Measurements from ENCODE around the gene CYCS. TPM values are rescaled to one million over a fixed set of nuclear protein-coding genes. Genes with fewer than 3 reads are reported as not detected.
"Not testable (repeated sequence)": the region's sequence is repeated elsewhere in the genome, so short reads cannot be mapped to it uniquely, and the experiment has no call there.

CYCS gene
- total RNA-seq, 4 donors from 2014 or later = 97.9 to 186 (median 109) TPM

DNA sequence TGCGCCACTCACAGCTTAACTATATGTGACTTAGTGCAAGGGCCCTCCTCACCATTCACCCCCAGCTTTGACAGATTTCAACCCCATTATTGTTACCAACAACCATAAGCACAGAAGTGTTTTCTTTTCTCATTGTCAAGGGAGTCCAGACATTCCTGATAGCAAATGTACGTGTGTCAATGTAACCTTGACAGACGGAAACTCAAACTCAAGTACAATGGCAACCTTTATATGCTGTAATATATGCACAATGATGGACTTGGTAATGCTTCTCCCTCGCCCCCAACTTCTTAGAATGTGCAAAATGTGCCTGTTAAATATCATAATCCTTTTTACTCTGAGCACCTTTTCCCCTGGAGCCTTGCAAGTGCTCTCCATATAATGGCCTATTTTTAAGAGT, 34.7 kb downstream of the CYCS start:
- ATAC-seq (no peak), DNase-seq (no peak)
- no peaks in the 10 kb centered on the region for H3K9me3 ChIP-seq
- H3K36me3 ChIP-seq = no peaks in the 10 kb centered on the region
- no peak overlapping the region for H3K4me3 ChIP-seq
- no peak overlapping the region for H3K27ac ChIP-seq
- H3K27me3 ChIP-seq = no peaks in the 10 kb centered on the region
- in situ Hi-C loops (cut with MboI; ENCODE audit: low sequenced_read_pairs in 4 of 4) = no loop called here
- TF ChIP-seq, protein P1, sequence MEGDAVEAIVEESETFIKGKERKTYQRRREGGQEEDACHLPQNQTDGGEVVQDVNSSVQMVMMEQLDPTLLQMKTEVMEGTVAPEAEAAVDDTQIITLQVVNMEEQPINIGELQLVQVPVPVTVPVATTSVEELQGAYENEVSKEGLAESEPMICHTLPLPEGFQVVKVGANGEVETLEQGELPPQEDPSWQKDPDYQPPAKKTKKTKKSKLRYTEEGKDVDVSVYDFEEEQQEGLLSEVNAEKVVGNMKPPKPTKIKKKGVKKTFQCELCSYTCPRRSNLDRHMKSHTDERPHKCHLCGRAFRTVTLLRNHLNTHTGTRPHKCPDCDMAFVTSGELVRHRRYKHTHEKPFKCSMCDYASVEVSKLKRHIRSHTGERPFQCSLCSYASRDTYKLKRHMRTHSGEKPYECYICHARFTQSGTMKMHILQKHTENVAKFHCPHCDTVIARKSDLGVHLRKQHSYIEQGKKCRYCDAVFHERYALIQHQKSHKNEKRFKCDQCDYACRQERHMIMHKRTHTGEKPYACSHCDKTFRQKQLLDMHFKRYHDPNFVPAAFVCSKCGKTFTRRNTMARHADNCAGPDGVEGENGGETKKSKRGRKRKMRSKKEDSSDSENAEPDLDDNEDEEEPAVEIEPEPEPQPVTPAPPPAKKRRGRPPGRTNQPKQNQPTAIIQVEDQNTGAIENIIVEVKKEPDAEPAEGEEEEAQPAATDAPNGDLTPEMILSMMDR (IDR thresholded peaks at IDR 0.05 in 4 of 5, conservative IDR thresholded peaks at IDR 0.05 in 1 of 5) = no peak
- TF ChIP-seq POLR2A (IDR thresholded peaks at IDR 0.05) = no peak
- intact Hi-C loops (cut with DNase I; ENCODE audit: low total_unique reads) = loop anchor here (10.0 kb wide), 1 partner anchor 516 kb away; the partner anchor contains the start of gene PALS2
- H3K4me1 ChIP-seq = peaks cover 0 to 4% of the 10 kb centered on the region in 2 donors

DNA sequence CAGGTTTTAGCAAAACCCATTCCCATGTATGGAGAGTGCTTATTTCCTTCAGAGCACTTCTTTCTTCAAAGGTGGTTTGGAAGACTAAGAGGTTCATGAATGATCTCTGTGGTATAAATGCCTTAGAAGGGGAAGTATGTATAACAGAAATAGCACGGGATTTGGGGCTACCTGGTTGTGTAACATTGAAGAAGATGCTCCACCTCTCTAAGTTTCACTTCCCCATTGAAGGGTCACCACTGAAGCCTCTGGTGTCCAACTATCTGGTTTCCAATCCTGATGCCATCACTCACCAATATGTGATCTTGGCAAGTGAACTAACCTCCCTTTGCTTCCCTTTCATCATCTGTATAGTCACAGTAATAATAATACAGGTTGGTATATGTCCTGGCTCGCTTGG, 37.2 kb downstream of the CYCS start:
- ATAC-seq (no peak), DNase-seq (no peak)
- H3K27me3 ChIP-seq = no peaks in the 10 kb centered on the region
- in situ Hi-C loops (cut with MboI; ENCODE audit: low sequenced_read_pairs in 4 of 4) = no loop called here
- no peaks in the 10 kb centered on the region for H3K4me1 ChIP-seq
- intact Hi-C loops (cut with DNase I; ENCODE audit: low total_unique reads) = no loop called here
- no peak for TF ChIP-seq POLR2A (IDR thresholded peaks at IDR 0.05)
- TF ChIP-seq, protein P1 (IDR thresholded peaks at IDR 0.05 in 4 of 5, conservative IDR thresholded peaks at IDR 0.05 in 1 of 5) = no peak
- no peak overlapping the region for H3K4me3 ChIP-seq
- H3K9me3 ChIP-seq = no peaks in the 10 kb centered on the region
- no peaks in the 10 kb centered on the region for H3K36me3 ChIP-seq
- no peak overlapping the region for H3K27ac ChIP-seq

DNA sequence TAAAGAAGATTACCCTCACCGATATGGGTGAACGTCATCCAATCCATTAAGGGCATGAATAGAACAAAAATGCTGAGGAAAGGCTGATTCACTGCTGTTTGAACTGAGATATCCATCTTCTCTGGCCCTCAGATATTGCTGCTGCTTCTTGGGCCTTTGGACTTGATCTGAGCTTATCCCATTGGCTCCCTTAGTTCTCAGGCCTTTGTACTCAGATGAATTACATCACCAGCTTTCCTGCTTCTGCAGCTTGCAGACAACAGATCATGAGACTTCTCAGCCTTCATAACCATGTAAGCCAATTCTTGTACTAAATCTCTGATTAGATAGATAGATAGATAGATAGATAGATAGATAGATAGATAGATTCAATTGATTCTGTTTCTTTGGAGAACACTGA, 40.2 kb downstream of the CYCS start:
- Histone ChIP-seq H3K27ac (no peak overlapping the region), H3K4me3 (no peak overlapping the region), H3K36me3 (no peaks in the 10 kb centered on the region), H3K27me3 (no peaks in the 10 kb centered on the region), H3K9me3 (no peaks in the 10 kb centered on the region), H3K4me1 (no peaks in the 10 kb centered on the region)
- ATAC-seq (no peak), DNase-seq (no peak)
- intact Hi-C loops (cut with DNase I; ENCODE audit: low total_unique reads) (no loop called here), in situ Hi-C loops (cut with MboI; ENCODE audit: low sequenced_read_pairs in 4 of 4) (no loop called here)
- TF ChIP-seq POLR2A (IDR thresholded peaks at IDR 0.05) = no peak
- TF ChIP-seq, protein P1 (IDR thresholded peaks at IDR 0.05 in 4 of 5, conservative IDR thresholded peaks at IDR 0.05 in 1 of 5) = no peak

DNA sequence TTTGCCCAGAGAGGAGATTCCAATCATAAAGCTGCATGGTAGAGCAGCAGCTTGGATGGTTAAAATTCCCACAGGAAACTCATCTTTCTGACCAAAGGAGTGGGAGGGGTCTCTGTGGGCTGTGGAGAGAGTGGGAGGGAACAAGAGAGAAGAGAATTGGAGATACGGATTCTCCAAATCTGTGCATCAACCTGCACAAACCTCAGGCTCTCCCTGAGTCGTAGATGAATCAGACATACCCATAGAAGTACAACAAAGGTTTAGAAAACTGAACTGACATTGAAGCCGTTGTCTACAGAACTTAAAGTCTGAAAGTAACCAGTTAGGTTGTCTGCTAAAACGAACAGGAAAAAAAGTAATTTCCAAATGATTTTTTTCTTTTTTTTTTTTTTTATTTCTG, 41.9 kb downstream of the CYCS start:
- intact Hi-C loops (cut with DNase I; ENCODE audit: low total_unique reads) (no loop called here), in situ Hi-C loops (cut with MboI; ENCODE audit: low sequenced_read_pairs in 4 of 4) (no loop called here)
- H3K4me1 ChIP-seq = no peaks in the 10 kb centered on the region
- H3K36me3 ChIP-seq = no peaks in the 10 kb centered on the region
- no peak overlapping the region for H3K4me3 ChIP-seq
- no peaks in the 10 kb centered on the region for H3K27me3 ChIP-seq
- DNase-seq (no peak), ATAC-seq (no peak)
- no peaks in the 10 kb centered on the region for H3K9me3 ChIP-seq
- TF ChIP-seq, protein P1 (IDR thresholded peaks at IDR 0.05 in 4 of 5, conservative IDR thresholded peaks at IDR 0.05 in 1 of 5) = no peak
- TF ChIP-seq POLR2A (IDR thresholded peaks at IDR 0.05) = no peak
- no peak overlapping the region for H3K27ac ChIP-seq

DNA sequence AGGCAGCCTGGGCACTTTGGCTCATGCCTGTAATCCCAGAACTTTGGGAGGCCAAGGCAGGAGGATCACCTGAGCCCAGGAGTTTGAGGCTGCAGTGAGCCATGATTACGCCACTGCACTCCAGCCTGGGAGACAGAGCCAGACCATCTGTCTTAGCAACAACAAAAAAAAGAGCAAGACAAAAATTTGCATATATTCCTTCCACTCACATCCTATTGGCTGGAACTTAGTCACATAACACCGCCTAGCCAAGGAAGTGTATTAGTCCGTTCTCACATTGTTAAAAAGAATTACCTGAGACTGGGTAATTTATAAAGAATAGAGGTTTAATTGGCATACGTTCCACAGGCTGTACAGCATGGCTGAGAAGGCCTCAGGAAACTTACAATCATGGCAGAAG, 43.0 kb downstream of the CYCS start:
- H3K4me3 ChIP-seq; in situ Hi-C loops (cut with MboI; ENCODE audit: low sequenced_read_pairs in 4 of 4); H3K36me3 ChIP-seq; ATAC-seq; DNase-seq; H3K27me3 ChIP-seq; intact Hi-C loops (cut with DNase I; ENCODE audit: low total_unique reads); H3K27ac ChIP-seq; H3K9me3 ChIP-seq; H3K4me1 ChIP-seq: not testable (repeated sequence)

All from gastrocnemius medialis (tissue), 4 donors.